Fibroblast of lung (primary cell): ENCODE data around the gene RPP30. TPM values are rescaled to one million over a fixed set of nuclear protein-coding genes. Genes with fewer than 3 reads are reported as not detected.

ENCODE experiments used
- DNase-seq, 2 donors: peaks; one replicate each; pipeline versions ENCODE4 v3.0.0 to v3.0.0-alpha.2; 2010; ENCODE audit warnings: low read depth in 2 of 2
- H2AFZ ChIP-seq: 2 replicates; pipeline ENCODE4 v1.5.1; 2012; ENCODE audit warnings: low read length, control low read depth, inconsistent platforms
- H3K27ac ChIP-seq: 2 replicates; pipeline ENCODE4 v1.5.1; 2011; ENCODE audit warnings: low read length, control low read depth; ENCODE audit not compliant: insufficient read depth
- H3K27me3 ChIP-seq: 2 replicates; pipeline ENCODE4 v1.5.1; 2011; ENCODE audit warnings: mild to moderate bottlenecking, low read length; ENCODE audit not compliant: control insufficient read depth, insufficient read depth
- H3K36me3 ChIP-seq: 2 replicates; pipeline ENCODE4 v1.5.1; 2011; ENCODE audit warnings: low read length; ENCODE audit not compliant: control insufficient read depth, insufficient read depth
- H3K4me1 ChIP-seq: 2 replicates; pipeline ENCODE4 v1.5.1; 2011; ENCODE audit warnings: low read length; ENCODE audit not compliant: control insufficient read depth, insufficient read depth; ENCODE audit errors: extremely low read depth
- H3K4me2 ChIP-seq: 2 replicates; pipeline ENCODE4 v1.5.1; 2011; ENCODE audit warnings: low read length, control low read depth; ENCODE audit not compliant: insufficient read depth; ENCODE audit errors: extremely low read depth
- H3K4me3 ChIP-seq, 4 experiments: fragments of 200-600 bp in 1 of 4; sonication (generic) in 1 of 4; replicated peaks in 1 of 4; 2 replicates each; pipeline ENCODE4 v1.5.1; 2011 to 2016; ENCODE audit warnings: low read length in 4 of 4, low read depth in 3 of 4, mild to moderate bottlenecking in 3 of 4, control low read depth in 2 of 4, inconsistent platforms in 1 of 4, mixed read lengths in 1 of 4; ENCODE audit not compliant: insufficient read depth in 1 of 4; ENCODE audit errors: control extremely low read depth in 1 of 4
- H3K79me2 ChIP-seq: 2 replicates; pipeline ENCODE4 v1.5.1; 2012; ENCODE audit warnings: mild to moderate bottlenecking, low read length, inconsistent platforms; ENCODE audit not compliant: control insufficient read depth, insufficient read depth
- H3K9ac ChIP-seq: 2 replicates; pipeline ENCODE4 v1.5.1; 2011; ENCODE audit warnings: mild to moderate bottlenecking, low read length, control low read depth; ENCODE audit not compliant: insufficient read depth
- H3K9me3 ChIP-seq: 2 replicates; pipeline ENCODE4 v1.5.1; 2012; ENCODE audit warnings: low read depth, low read length; ENCODE audit not compliant: control insufficient read depth, insufficient read depth
- H4K20me1 ChIP-seq: 2 replicates; pipeline ENCODE4 v1.5.1; 2011; ENCODE audit warnings: low read length; ENCODE audit not compliant: control insufficient read depth, insufficient read depth; ENCODE audit errors: extremely low read depth
- CTCF ChIP-seq, 2 donors: IDR thresholded peaks in 1 of 2; conservative IDR thresholded peaks in 1 of 2; 1 replicate in 1 of 2; 2 replicates in 1 of 2; pipeline ENCODE4 v1.5.1; 2011 to 2012; ENCODE audit warnings: low read length in 2 of 2, control low read depth in 1 of 2, inconsistent platforms in 1 of 2, low read depth in 1 of 2, mild to moderate bottlenecking in 1 of 2
- EZH2 ChIP-seq: IDR thresholded peaks from 2 replicates; pipeline ENCODE4 v1.5.1; 2012; ENCODE audit warnings: low read length, control low read depth, mild to moderate bottlenecking; ENCODE audit errors: missing control alignments
- polyA plus RNA-seq, 2 donors: library from polyadenylated mRNA; depleted of rRNA in 1 of 2; stranded (reverse) in 1 of 2; unstranded in 1 of 2; fragments of >200 nt; gene quantifications; 2 replicates each; pipeline ENCODE4 v1.2.1, GENCODE V29; 2011 to 2012; ENCODE audit warnings: missing spikeins in 1 of 2
- total RNA-seq: library from RNA; depleted of rRNA; stranded (reverse); fragments of >200 nt; gene quantifications from 2 replicates; pipeline ENCODE4 v1.2.1, GENCODE V29; 2014

Gene RPP30
- total and polyA plus RNA-seq, 2 donors (not counting 1 experiment from before 2014, with no cell fraction given), result 32.2 to 38.6 TPM

GRCh38 chr10:90849956-90850749 is 21.6 kb upstream of the RPP30 start:
- H3K79me2 ChIP-seq, result no peaks in the 10 kb centered on the region
- DNase-seq, result peak; percentile 53 to 78
- TF ChIP-seq CTCF (conservative IDR thresholded peaks at IDR 0.05 in 1 of 2, IDR thresholded peaks at IDR 0.05 in 1 of 2; ENCODE audit: low read depth in 1 of 2, low read length in 2 of 2) (no peak), EZH2 (no peak)
- no peaks in the 10 kb centered on the region for H3K4me1 ChIP-seq
- H4K20me1 ChIP-seq, result no peaks in the 10 kb centered on the region
- H3K27me3 ChIP-seq, result no peaks in the 10 kb centered on the region
- no peak overlapping the region for H3K4me3 ChIP-seq
- H3K9me3 ChIP-seq, result no peaks in the 10 kb centered on the region
- H3K9ac ChIP-seq, result no peak overlapping the region
- no peak overlapping the region for H3K4me2 ChIP-seq
- H2AFZ ChIP-seq, result no peak overlapping the region
- H3K27ac ChIP-seq, result no peak overlapping the region
- H3K36me3 ChIP-seq, result no peaks in the 10 kb centered on the region

DNA sequence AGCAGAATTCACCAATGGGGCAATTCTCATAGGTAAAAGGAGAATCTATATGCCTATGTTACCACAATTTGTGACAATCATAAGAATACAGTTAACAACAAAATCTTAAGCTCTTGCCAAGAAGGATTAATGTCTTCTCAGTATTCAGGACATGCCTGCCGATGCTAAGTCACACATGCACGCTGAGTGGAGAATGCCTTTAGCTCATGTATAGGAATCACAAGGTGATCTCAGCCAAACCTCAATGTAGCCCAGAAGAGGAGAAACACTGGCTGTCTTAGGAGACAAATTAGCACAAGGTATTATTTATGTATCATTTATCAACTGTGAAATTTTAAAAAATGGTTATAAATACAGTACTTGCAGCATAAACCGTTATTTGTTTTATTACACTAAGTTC is 16.6 kb upstream of the RPP30 start:
- H3K9ac ChIP-seq, result no peak overlapping the region
- peaks cover 3% of the 10 kb centered on the region for H3K27me3 ChIP-seq
- H3K9me3 ChIP-seq, result no peaks in the 10 kb centered on the region
- H3K4me2 ChIP-seq, result no peak overlapping the region
- H3K79me2 ChIP-seq, result no peaks in the 10 kb centered on the region
- no peaks in the 10 kb centered on the region for H4K20me1 ChIP-seq
- TF ChIP-seq CTCF (conservative IDR thresholded peaks at IDR 0.05 in 1 of 2, IDR thresholded peaks at IDR 0.05 in 1 of 2; ENCODE audit: low read depth in 1 of 2, low read length in 2 of 2) (no peak), EZH2 (no peak)
- peak in 1 of 2 donors; percentile 53 for DNase-seq
- no peaks in the 10 kb centered on the region for H3K36me3 ChIP-seq
- no peak overlapping the region for H3K27ac ChIP-seq
- no peak overlapping the region for H3K4me3 ChIP-seq
- H2AFZ ChIP-seq, result no peak overlapping the region
- peaks cover 3% of the 10 kb centered on the region for H3K4me1 ChIP-seq

- Histone ChIP-seq H3K27me3 (peaks cover 3% of the 10 kb centered on the region), H3K36me3 (no peaks in the 10 kb centered on the region), H3K27ac (no peak overlapping the region), H3K4me3 (peak overlapping the region in 1 of 4 experiments; percentile 68), H3K9ac (no peak overlapping the region), H3K4me2 (no peak overlapping the region), H4K20me1 (no peaks in the 10 kb centered on the region), H3K4me1 (peaks cover 3% of the 10 kb centered on the region), H3K9me3 (no peaks in the 10 kb centered on the region), H2AFZ (no peak overlapping the region), H3K79me2 (no peaks in the 10 kb centered on the region)
- DNase-seq, result peak in 1 of 2 donors; percentile 57
- TF ChIP-seq EZH2, result no peak
- TF ChIP-seq CTCF (conservative IDR thresholded peaks at IDR 0.05 in 1 of 2, IDR thresholded peaks at IDR 0.05 in 1 of 2; ENCODE audit: low read depth in 1 of 2, low read length in 2 of 2), result no peak
Measured at GRCh38 chr10:90856261-90856660, 15.5 kb upstream of the RPP30 start.
